DND-41 (cell line): ENCODE results near the gene MT1M.

Source experiments
- EZH2 ChIP-seq: IDR thresholded peaks from 3 replicates; pipeline ENCODE4 v1.6.1; 2012; ENCODE audit warnings: borderline replicate concordance, low read depth, mild to moderate bottlenecking, moderate library complexity, low read length, inconsistent platforms; ENCODE audit not compliant: severe bottlenecking
- TF ChIP-seq, protein P1 (sequence below): IDR thresholded peaks from 2 replicates; pipeline ENCODE4 v1.5.1; 2012; ENCODE audit warnings: borderline replicate concordance, low read length, moderate library complexity, mild to moderate bottlenecking; ENCODE audit not compliant: poor library complexity, severe bottlenecking; ENCODE audit errors: extremely low read depth

GRCh38 chr16:56613706-56614105 is 18.8 kb upstream of the MT1M start:
- TF ChIP-seq, protein P1, sequence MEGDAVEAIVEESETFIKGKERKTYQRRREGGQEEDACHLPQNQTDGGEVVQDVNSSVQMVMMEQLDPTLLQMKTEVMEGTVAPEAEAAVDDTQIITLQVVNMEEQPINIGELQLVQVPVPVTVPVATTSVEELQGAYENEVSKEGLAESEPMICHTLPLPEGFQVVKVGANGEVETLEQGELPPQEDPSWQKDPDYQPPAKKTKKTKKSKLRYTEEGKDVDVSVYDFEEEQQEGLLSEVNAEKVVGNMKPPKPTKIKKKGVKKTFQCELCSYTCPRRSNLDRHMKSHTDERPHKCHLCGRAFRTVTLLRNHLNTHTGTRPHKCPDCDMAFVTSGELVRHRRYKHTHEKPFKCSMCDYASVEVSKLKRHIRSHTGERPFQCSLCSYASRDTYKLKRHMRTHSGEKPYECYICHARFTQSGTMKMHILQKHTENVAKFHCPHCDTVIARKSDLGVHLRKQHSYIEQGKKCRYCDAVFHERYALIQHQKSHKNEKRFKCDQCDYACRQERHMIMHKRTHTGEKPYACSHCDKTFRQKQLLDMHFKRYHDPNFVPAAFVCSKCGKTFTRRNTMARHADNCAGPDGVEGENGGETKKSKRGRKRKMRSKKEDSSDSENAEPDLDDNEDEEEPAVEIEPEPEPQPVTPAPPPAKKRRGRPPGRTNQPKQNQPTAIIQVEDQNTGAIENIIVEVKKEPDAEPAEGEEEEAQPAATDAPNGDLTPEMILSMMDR, result no peak
- no peak for TF ChIP-seq EZH2
